K562 (cell line): ENCODE results near the gene OLIG3. TPM values are rescaled to one million over a fixed set of nuclear protein-coding genes. Genes with fewer than 3 reads are reported as not detected.

Source experiments
- ATAC-seq: fragments of 200-7000 bp; cut with Tn5 transposase; 3 replicates; pipeline ENCODE4 v1.9.1; 2020; ENCODE audit warnings: moderate library complexity
- BruUV-seq: library from RNA; stranded (reverse); fragments of 400-500 nt; replicated peaks from 2 replicates; lab custom pipeline; 2021; lab: Mats Ljungman, UMichigan
- CTCF ChIA-PET: fragments of 300-600 bp; formaldehyde crosslinking; extraction: SDS; loops from one replicate; lab custom pipeline; 2021; ENCODE audit warnings: low intra/inter-chr PET ratio; lab: Yijun Ruan, JAX
- POLR2A ChIA-PET: fragments of 300-600, 350-650 bp; sonication (Branson Sonifier 250); formaldehyde crosslinking; extraction: SDS; loops from one replicate; lab custom pipeline; 2021; ENCODE audit warnings: antibody characterized with exemption, inconsistent platforms; lab: Yijun Ruan, JAX
- DNase-seq, 4 experiments: peaks; one replicate each; pipeline versions ENCODE4 v3.0.0 to v3.0.0-alpha.2; 2011 to 2018; ENCODE audit warnings: low spot score in 3 of 4, mixed read lengths in 3 of 4; ENCODE audit errors: extremely low read depth in 1 of 4
- FAIRE-seq: peaks from 2 replicates; lab custom pipeline; 2011; peaks lifted over from hg19 to GRCh38; lab: Jason Lieb, UNC
- H2AFZ ChIP-seq: 2 replicates; pipeline ENCODE4 v1.6.0; 2011; ENCODE audit warnings: low read depth, low read length, control low read depth, inconsistent platforms
- H3K27ac ChIP-seq: fragments of 200-600 bp; 3 replicates; pipeline ENCODE4 v1.8.0; 2011; ENCODE audit warnings: low read depth, mild to moderate bottlenecking, control low read depth, inconsistent platforms, low read length, moderate library complexity, mixed read lengths; ENCODE audit errors: extremely low read depth
- H3K27me3 ChIP-seq, 2 experiments: fragments of 300-600 bp in 1 of 2; 2 replicates in 1 of 2; 3 replicates in 1 of 2; pipeline versions ENCODE4 v1.6.0 to v1.8.0; 2011; ENCODE audit warnings: inconsistent platforms in 2 of 2, low read length in 2 of 2, mild to moderate bottlenecking in 1 of 2, mixed read lengths in 1 of 2, moderate library complexity in 1 of 2; ENCODE audit not compliant: control insufficient read depth in 2 of 2, insufficient read depth in 2 of 2
- H3K36me3 ChIP-seq: fragments of 300-600 bp; 3 replicates; pipeline ENCODE4 v1.8.0; 2011; ENCODE audit warnings: mild to moderate bottlenecking, low read length, inconsistent platforms; ENCODE audit not compliant: control insufficient read depth, insufficient read depth
- H3K4me1 ChIP-seq, 2 experiments: fragments of 200-600 bp in 1 of 2; replicated peaks in 1 of 2; 2 replicates in 1 of 2; 3 replicates in 1 of 2; pipeline versions ENCODE4 v1.5.1 to v1.8.0; 2011; ENCODE audit warnings: inconsistent platforms in 2 of 2, low read length in 2 of 2, mild to moderate bottlenecking in 1 of 2, mixed read lengths in 1 of 2, moderate library complexity in 1 of 2; ENCODE audit not compliant: control insufficient read depth in 2 of 2, insufficient read depth in 2 of 2
- H3K4me2 ChIP-seq: 2 replicates; pipeline ENCODE4 v1.6.1; 2011; ENCODE audit warnings: low read length, control low read depth, inconsistent platforms, mixed read lengths; ENCODE audit not compliant: insufficient read depth
- H3K4me3 ChIP-seq: fragments of 200-600 bp; sonication (generic), shearing (Covaris generic); 2 replicates; pipeline ENCODE4 v1.5.1; 2016; ENCODE audit warnings: control low read depth, inconsistent platforms
- H3K79me2 ChIP-seq: fragments of 200-600 bp; 3 replicates; pipeline ENCODE4 v1.8.0; 2011; ENCODE audit warnings: low read length, inconsistent platforms; ENCODE audit not compliant: control insufficient read depth, insufficient read depth
- H3K9ac ChIP-seq, 2 experiments: 2 replicates each; pipeline versions ENCODE4 v1.6.0 to v1.6.1; 2011; ENCODE audit warnings: low read depth in 2 of 2, low read length in 2 of 2, control low read depth in 1 of 2, inconsistent platforms in 1 of 2, mild to moderate bottlenecking in 1 of 2, mixed read lengths in 1 of 2; ENCODE audit not compliant: insufficient read depth in 1 of 2
- H3K9me1 ChIP-seq: one replicate; pipeline ENCODE4 v1.6.0; 2011; ENCODE audit warnings: inconsistent platforms, mild to moderate bottlenecking, low read length, moderate library complexity; ENCODE audit not compliant: control insufficient read depth, insufficient read depth
- H3K9me3 ChIP-seq: replicated peaks from 2 replicates; pipeline ENCODE4 v1.5.1; 2011; ENCODE audit warnings: low read depth, low read length, inconsistent platforms; ENCODE audit not compliant: control insufficient read depth, insufficient read depth
- H4K20me1 ChIP-seq: replicated peaks from 2 replicates; pipeline ENCODE4 v1.6.1; 2011; ENCODE audit warnings: low read length, inconsistent platforms, mixed read lengths; ENCODE audit not compliant: control insufficient read depth, insufficient read depth
- EP400 ChIP-seq: fragments of 450-650 bp; IDR thresholded peaks from 2 replicates; pipeline ENCODE4 v1.6.1; 2017; ENCODE audit warnings: antibody characterized with exemption, mild to moderate bottlenecking, moderate library complexity
- GABPB1 ChIP-seq: sonication (generic); formaldehyde crosslinking; IDR thresholded peaks from 2 replicates; pipeline ENCODE4 v1.8.0; 2022; ENCODE audit warnings: mild to moderate bottlenecking, missing genetic modification reagents
- HBP1 ChIP-seq: fragments of 450-650 bp; formaldehyde crosslinking; IDR thresholded peaks from 2 replicates; pipeline ENCODE4 v1.4.0; 2022; ENCODE audit warnings: missing genetic modification characterization
- MED1 ChIP-seq: sonication (generic); formaldehyde crosslinking; IDR thresholded peaks from 2 replicates; pipeline ENCODE4 v1.8.1; 2023; ENCODE audit warnings: missing genetic modification reagents, borderline replicate concordance
- PHF21A ChIP-seq: fragments of 450-650 bp; IDR thresholded peaks from 2 replicates; pipeline ENCODE4 v1.6.1; 2017; ENCODE audit warnings: low read depth, borderline replicate concordance
- ZNF316 ChIP-seq: fragments of 450-650 bp; IDR thresholded peaks from 2 replicates; pipeline ENCODE4 v1.6.1; 2016
- ZNF407 ChIP-seq: fragments of 450-650 bp; IDR thresholded peaks from 2 replicates; pipeline ENCODE4 v1.6.1; 2016; ENCODE audit warnings: low read depth
- ZNF445 ChIP-seq: fragments of 250-450 bp; sonication (Bioruptor Pico); IDR thresholded peaks from 2 replicates; pipeline ENCODE4 v1.4.0; 2020; ENCODE audit warnings: low read depth, mild to moderate bottlenecking, moderate library complexity
- ZNF644 ChIP-seq: fragments of 200-800 bp; sonication (Bioruptor generic); IDR thresholded peaks from 2 replicates; pipeline ENCODE4 v1.6.1; 2016; ENCODE audit warnings: low read depth, missing genetic modification characterization, missing compliant biosample characterization
- WGBS: fragments of 100-300 bp; shearing (Covaris generic); methylation state at CpG from one replicate; pipeline ENCODE4 v1.1.6; 2016; ENCODE audit warnings: low coverage, mixed read lengths; ENCODE audit not compliant: insufficient coverage; ENCODE audit errors: missing lambda C conversion rate; 5-methylcytosine and 5-hydroxymethylcytosine counted together
- in situ Hi-C: fragments of 300-500 bp; cut with MboI; formaldehyde crosslinking; loops from 4 replicates; pipeline ENCODE4 v1.15.0; 2018; ENCODE audit warnings: inconsistent platforms, mixed read lengths
- intact Hi-C: fragments of 100-400 bp; cut with micrococcal nuclease; formaldehyde crosslinking; loops from 2 replicates; pipeline ENCODE4 v1.14.2; 2022
- polyA plus RNA-seq, 8 experiments: library from polyadenylated mRNA; depleted of rRNA in 4 of 8; stranded (reverse) in 5 of 8; unstranded in 3 of 8; fragments of >200 nt; fragmentation: Nextera tagmentation in 2 of 8; fragmentation: Illumina TruSeq in 1 of 8; extraction: Ambion mirVana in 2 of 8; extraction: Trizol in 1 of 8; gene quantifications; 2 replicates each; pipeline versions ENCODE4 v1.2.1 to v1.2.3, GENCODE V29; 2011 to 2014; ENCODE audit warnings: inconsistent platforms in 1 of 8, missing spikeins in 1 of 8
- total RNA-seq, 7 experiments: library from RNA; depleted of rRNA in 6 of 7; stranded (reverse); fragments of >200 nt in 6 of 7; fragmentation: Illumina TruSeq in 2 of 7; extraction: Trizol in 2 of 7; gene quantifications; 2 replicates each; pipeline versions ENCODE4 v1.2.1 to v1.2.3, GENCODE V29; 2011 to 2021; ENCODE audit warnings: low replicate concordance in 1 of 7
- TF ChIP-seq, protein P1 (sequence below): fragments of 250-450 bp; sonication (Bioruptor Pico); IDR thresholded peaks from 2 replicates; pipeline ENCODE4 v1.4.0; 2020; ENCODE audit warnings: mild to moderate bottlenecking, moderate library complexity, borderline replicate concordance

The OLIG3 gene
- total and polyA plus RNA-seq, 9 of the 15 experiments (the other 6 are each of a cell fraction or from before 2014, with no cell fraction given) = not detected

DNA sequence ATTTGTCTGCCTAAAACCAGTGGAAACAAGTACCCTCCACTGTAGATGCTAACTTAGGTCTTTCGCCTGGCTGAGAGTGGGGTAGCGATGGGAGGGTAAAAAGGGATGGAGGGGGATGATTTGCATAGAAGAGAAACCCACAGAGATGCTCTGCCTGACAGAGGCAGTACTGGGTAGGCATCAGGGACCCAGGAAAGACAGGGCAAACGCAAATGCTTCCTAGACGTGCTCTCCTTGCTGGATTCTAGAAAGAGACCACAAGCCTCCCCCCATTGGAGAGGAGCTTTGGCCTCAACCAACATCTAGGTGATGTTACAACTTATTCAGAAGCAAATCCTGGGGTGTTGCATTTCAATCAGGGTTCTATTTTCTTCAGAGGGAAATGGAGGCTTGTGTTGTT, 3.2 kb downstream of the OLIG3 start:
- FAIRE-seq (no peak), DNase-seq (no peak), ATAC-seq (no peak)
- no peak overlapping the region for H3K9ac ChIP-seq
- no peaks in the 10 kb centered on the region for H3K9me3 ChIP-seq
- ChIA-PET POLR2A (no interaction called here), CTCF (interaction anchor here (0.7 kb wide), 1 partner anchor 532 kb away, joined by 3 read pairs; no protein-coding TSS in a partner anchor)
- no peak overlapping the region for H3K4me2 ChIP-seq
- peaks cover 0 to 20% of the 10 kb centered on the region in 2 experiments; a peak in 2 of 5 replicates for H3K4me1 ChIP-seq
- intact Hi-C loops = loop anchor here (10.0 kb wide), 1 partner anchor 514 kb away; no protein-coding TSS in a partner anchor
- no peak overlapping the region for H2AFZ ChIP-seq
- 0% methylated on average over 4 of the region's 4 CpGs for WGBS
- no TSS peak for BruUV-seq
- no peaks in the 10 kb centered on the region for H3K36me3 ChIP-seq
- no peak overlapping the region for H3K4me3 ChIP-seq
- in situ Hi-C loops = no loop called here
- H3K27me3 ChIP-seq = peaks cover 85 to 86% of the 10 kb centered on the region in 2 experiments
- H3K27ac ChIP-seq = no peak overlapping the region
- peaks cover 6% of the 10 kb centered on the region for H4K20me1 ChIP-seq
- H3K79me2 ChIP-seq = no peaks in the 10 kb centered on the region
- no peaks in the 10 kb centered on the region for H3K9me1 ChIP-seq
- no peak for TF ChIP-seq ZNF407
- TF ChIP-seq ZNF644 (tag) = no peak
- TF ChIP-seq GABPB1 = no peak
- TF ChIP-seq MED1 (CRISPR knock-in tag) = no peak
- no peak for TF ChIP-seq EP400
- TF ChIP-seq ZNF445 (CRISPR knock-in tag) = no peak
- no peak for TF ChIP-seq ZNF316
- TF ChIP-seq, protein P1, sequence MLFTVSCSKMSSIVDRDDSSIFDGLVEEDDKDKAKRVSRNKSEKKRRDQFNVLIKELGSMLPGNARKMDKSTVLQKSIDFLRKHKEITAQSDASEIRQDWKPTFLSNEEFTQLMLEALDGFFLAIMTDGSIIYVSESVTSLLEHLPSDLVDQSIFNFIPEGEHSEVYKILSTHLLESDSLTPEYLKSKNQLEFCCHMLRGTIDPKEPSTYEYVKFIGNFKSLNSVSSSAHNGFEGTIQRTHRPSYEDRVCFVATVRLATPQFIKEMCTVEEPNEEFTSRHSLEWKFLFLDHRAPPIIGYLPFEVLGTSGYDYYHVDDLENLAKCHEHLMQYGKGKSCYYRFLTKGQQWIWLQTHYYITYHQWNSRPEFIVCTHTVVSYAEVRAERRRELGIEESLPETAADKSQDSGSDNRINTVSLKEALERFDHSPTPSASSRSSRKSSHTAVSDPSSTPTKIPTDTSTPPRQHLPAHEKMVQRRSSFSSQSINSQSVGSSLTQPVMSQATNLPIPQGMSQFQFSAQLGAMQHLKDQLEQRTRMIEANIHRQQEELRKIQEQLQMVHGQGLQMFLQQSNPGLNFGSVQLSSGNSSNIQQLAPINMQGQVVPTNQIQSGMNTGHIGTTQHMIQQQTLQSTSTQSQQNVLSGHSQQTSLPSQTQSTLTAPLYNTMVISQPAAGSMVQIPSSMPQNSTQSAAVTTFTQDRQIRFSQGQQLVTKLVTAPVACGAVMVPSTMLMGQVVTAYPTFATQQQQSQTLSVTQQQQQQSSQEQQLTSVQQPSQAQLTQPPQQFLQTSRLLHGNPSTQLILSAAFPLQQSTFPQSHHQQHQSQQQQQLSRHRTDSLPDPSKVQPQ = no peak
- TF ChIP-seq HBP1 (CRISPR knock-in tag) = no peak
- TF ChIP-seq PHF21A = no peak
